Liver (tissue), 3 donors: ENCODE results near the gene NEAT1.

Experiments
- ATF3 ChIP-seq: IDR thresholded peaks from 2 replicates; pipeline ENCODE4 v1.6.1; 2016; ENCODE audit warnings: antibody characterized with exemption
- CTCF ChIP-seq: fragments of 150-350 bp; IDR thresholded peaks from 2 replicates; pipeline ENCODE4 v1.5.1; 2017; ENCODE audit warnings: improper control_type of control experiment, low read depth, low read length; ENCODE audit not compliant: missing input control
- RXRA ChIP-seq, 2 donors: IDR thresholded peaks; 2 replicates each; pipeline ENCODE4 v1.6.1; 2017 to 2018; ENCODE audit warnings: antibody characterized with exemption in 2 of 2, mild to moderate bottlenecking in 1 of 2
- TAF1 ChIP-seq: conservative IDR thresholded peaks from 2 replicates; pipeline ENCODE4 v1.6.1; 2016; ENCODE audit warnings: antibody characterized with exemption, mild to moderate bottlenecking
- YY1 ChIP-seq: IDR thresholded peaks from 2 replicates; pipeline ENCODE4 v1.6.1; 2016; ENCODE audit warnings: antibody characterized with exemption, mild to moderate bottlenecking
- ZBTB33 ChIP-seq: IDR thresholded peaks from 2 replicates; pipeline ENCODE4 v1.6.1; 2016; ENCODE audit warnings: antibody characterized with exemption
- donor health status: healthy.
- donor health status: healthy.

- TF ChIP-seq CTCF (no peak), ATF3 (no peak), RXRA (IDR thresholded peaks at IDR 0.05) (peak in 1 of 2 donors; percentile 23), TAF1 (no peak), YY1 (no peak), ZBTB33 (no peak)
Measured at GRCh38 chr11:65491614-65492386, 69.2 kb downstream of the NEAT1 start.
